H9 (cell line): Measurements from ENCODE around the gene LAMTOR5. TPM values are rescaled to one million over a fixed set of nuclear protein-coding genes. Genes with fewer than 3 reads are reported as not detected.

Experiments used
- DNase-seq: peaks from one replicate; pipeline ENCODE4 v3.0.0-alpha.2; 2017
- H2AFZ ChIP-seq: one replicate; pipeline ENCODE4 v1.6.1; 2013; ENCODE audit warnings: mild to moderate bottlenecking, low read length, control low read depth, moderate library complexity
- H2AK5ac ChIP-seq: 2 replicates; pipeline ENCODE4 v1.6.1; 2013; ENCODE audit warnings: low read length, control low read depth, mixed read lengths; ENCODE audit not compliant: insufficient read length
- H2BK120ac ChIP-seq: one replicate; pipeline ENCODE4 v1.6.1; 2013; ENCODE audit warnings: low read depth, mild to moderate bottlenecking, low read length, control low read depth, inconsistent platforms; ENCODE audit not compliant: poor library complexity, severe bottlenecking
- H2BK12ac ChIP-seq: 2 replicates; pipeline ENCODE4 v1.6.1; 2013; ENCODE audit warnings: low read length, control low read depth, mixed read lengths, low read depth; ENCODE audit not compliant: insufficient read length
- H2BK15ac ChIP-seq: 2 replicates; pipeline ENCODE4 v1.6.1; 2013; ENCODE audit warnings: low read depth, low read length, control low read depth
- H2BK20ac ChIP-seq: one replicate; pipeline ENCODE4 v1.6.1; 2013; ENCODE audit warnings: low read depth, mild to moderate bottlenecking, low read length, control low read depth, inconsistent platforms; ENCODE audit not compliant: poor library complexity, severe bottlenecking
- H2BK5ac ChIP-seq: 2 replicates; pipeline ENCODE4 v1.6.1; 2013; ENCODE audit warnings: low read length, control low read depth, mixed read lengths; ENCODE audit not compliant: insufficient read length
- H3K14ac ChIP-seq: 2 replicates; pipeline ENCODE4 v1.6.1; 2013; ENCODE audit warnings: low read length, control low read depth; ENCODE audit not compliant: insufficient read depth
- H3K18ac ChIP-seq: 2 replicates; pipeline ENCODE4 v1.6.1; 2013; ENCODE audit warnings: low read depth, mild to moderate bottlenecking, mixed read lengths, low read length, control low read depth; ENCODE audit not compliant: insufficient read length
- H3K23ac ChIP-seq: 2 replicates; pipeline ENCODE4 v1.6.1; 2013; ENCODE audit warnings: low read length, control low read depth, mixed read lengths, low read depth; ENCODE audit not compliant: insufficient read length
- H3K23me2 ChIP-seq: 2 replicates; pipeline ENCODE4 v1.6.1; 2013; ENCODE audit warnings: low read depth, mild to moderate bottlenecking, mixed read lengths, low read length, control low read depth; ENCODE audit not compliant: insufficient read length, poor library complexity, severe bottlenecking
- H3K27ac ChIP-seq: 2 replicates; pipeline ENCODE4 v1.5.1; 2013; ENCODE audit warnings: low read length, control low read depth, mixed read lengths, low read depth; ENCODE audit not compliant: insufficient read length
- H3K27me3 ChIP-seq: 2 replicates; pipeline ENCODE4 v1.6.1; 2013; ENCODE audit warnings: low read length, control low read depth, inconsistent platforms; ENCODE audit not compliant: insufficient read depth
- H3K4ac ChIP-seq: 2 replicates; pipeline ENCODE4 v1.6.1; 2013; ENCODE audit warnings: low read depth, mild to moderate bottlenecking, control low read depth, inconsistent platforms, low read length, moderate library complexity
- H3K4me1 ChIP-seq: 2 replicates; pipeline ENCODE4 v1.6.1; 2013; ENCODE audit warnings: low read length, control low read depth, inconsistent platforms; ENCODE audit not compliant: insufficient read depth
- H3K4me2 ChIP-seq: 2 replicates; pipeline ENCODE4 v1.6.1; 2013; ENCODE audit warnings: low read length, control low read depth, mixed read lengths; ENCODE audit not compliant: insufficient read length, insufficient read depth
- H3K56ac ChIP-seq: 2 replicates; pipeline ENCODE4 v1.6.1; 2013; ENCODE audit warnings: low read depth, mild to moderate bottlenecking, mixed read lengths, low read length, control low read depth; ENCODE audit not compliant: insufficient read length
- H3K79me1 ChIP-seq: 2 replicates; pipeline ENCODE4 v1.6.1; 2013; ENCODE audit warnings: low read depth, mild to moderate bottlenecking, moderate library complexity, low read length, control low read depth, inconsistent platforms; ENCODE audit not compliant: insufficient read depth, poor library complexity, severe bottlenecking
- H3K79me2 ChIP-seq: 2 replicates; pipeline ENCODE4 v1.6.1; 2013; ENCODE audit warnings: low read length, control low read depth, inconsistent platforms; ENCODE audit not compliant: insufficient read depth
- H3K9ac ChIP-seq: 2 replicates; pipeline ENCODE4 v1.6.1; 2013; ENCODE audit warnings: low read length, control low read depth, mixed read lengths; ENCODE audit not compliant: insufficient read length; ENCODE audit errors: extremely low read depth
- H3K9me3 ChIP-seq: one replicate; pipeline ENCODE4 v1.6.1; 2013; ENCODE audit warnings: low read depth, low read length, inconsistent platforms; ENCODE audit not compliant: control insufficient read depth
- H3T11ph ChIP-seq: one replicate; pipeline ENCODE4 v1.6.1; 2013; ENCODE audit warnings: mild to moderate bottlenecking, low read length, control low read depth, inconsistent platforms
- H4K20me1 ChIP-seq: one replicate; pipeline ENCODE4 v1.6.1; 2013; ENCODE audit not compliant: control insufficient read depth, insufficient read length, insufficient read depth
- H4K5ac ChIP-seq: 2 replicates; pipeline ENCODE4 v1.6.1; 2013; ENCODE audit warnings: low read depth, mild to moderate bottlenecking, mixed read lengths, low read length, control low read depth; ENCODE audit not compliant: insufficient read length
- H4K8ac ChIP-seq: replicated peaks from 2 replicates; pipeline ENCODE4 v1.6.1; 2013; ENCODE audit warnings: low read length, control low read depth, mixed read lengths, low read depth; ENCODE audit not compliant: insufficient read length
- H4K91ac ChIP-seq: 2 replicates; pipeline ENCODE4 v1.6.1; 2013; ENCODE audit warnings: low read depth, mild to moderate bottlenecking, moderate library complexity, mixed read lengths, low read length, control low read depth; ENCODE audit not compliant: insufficient read length
- H3K27ac Mint-ChIP-seq, 3 experiments: 2 replicates in 2 of 3; 3 replicates in 1 of 3; pipeline ENCODE4 v1.8.0; 2020 to 2021; ENCODE audit warnings: mixed read lengths in 3 of 3, mild to moderate bottlenecking in 1 of 3, moderate library complexity in 1 of 3
- H3K27me3 Mint-ChIP-seq: 2 replicates; pipeline ENCODE4 v1.8.0; 2021; ENCODE audit warnings: low read depth, mild to moderate bottlenecking, moderate library complexity, mixed read lengths
- H3K36me3 Mint-ChIP-seq, 3 experiments: 2 replicates in 2 of 3; 3 replicates in 1 of 3; pipeline ENCODE4 v1.8.0; 2020 to 2021; ENCODE audit warnings: low read depth in 3 of 3, mixed read lengths in 3 of 3; ENCODE audit not compliant: insufficient read depth in 1 of 3
- H3K4me1 Mint-ChIP-seq, 2 experiments: 2 replicates each; pipeline ENCODE4 v1.8.0; 2020; ENCODE audit warnings: mixed read lengths in 2 of 2
- H3K4me3 Mint-ChIP-seq, 2 experiments: 2 replicates in 1 of 2; 3 replicates in 1 of 2; pipeline ENCODE4 v1.8.0; 2020 to 2021; ENCODE audit warnings: mild to moderate bottlenecking in 2 of 2, mixed read lengths in 2 of 2, moderate library complexity in 1 of 2
- H3K9me3 Mint-ChIP-seq, 2 experiments: 2 replicates in 1 of 2; 3 replicates in 1 of 2; pipeline ENCODE4 v1.8.0; 2020; ENCODE audit warnings: mild to moderate bottlenecking in 2 of 2, mixed read lengths in 2 of 2, moderate library complexity in 1 of 2
- WGBS: extraction: QIAGEN DNeasy Blood & Tissue Kit; methylation state at CpG from one replicate; pipeline ENCODE4 v1.1.7; 2013; ENCODE audit warnings: missing lambda C conversion rate, low lambda C conversion rate, mixed read lengths; ENCODE audit not compliant: insufficient read length; ENCODE audit errors: extremely low coverage; 5-methylcytosine and 5-hydroxymethylcytosine counted together
- total RNA-seq: library from RNA; stranded (reverse); gene quantifications from 2 replicates; pipeline ENCODE4 v1.2.1, GENCODE V29; 2021
- TF ChIP-seq, protein P1 (sequence below): fragments of 200-600 bp; sonication (generic); conservative IDR thresholded peaks from 3 replicates; pipeline ENCODE4 v1.8.0; 2021; ENCODE audit warnings: antibody characterized with exemption, mild to moderate bottlenecking

Gene LAMTOR5
- total RNA-seq, 1 experiment from 2014 or later: 108 TPM

DNA sequence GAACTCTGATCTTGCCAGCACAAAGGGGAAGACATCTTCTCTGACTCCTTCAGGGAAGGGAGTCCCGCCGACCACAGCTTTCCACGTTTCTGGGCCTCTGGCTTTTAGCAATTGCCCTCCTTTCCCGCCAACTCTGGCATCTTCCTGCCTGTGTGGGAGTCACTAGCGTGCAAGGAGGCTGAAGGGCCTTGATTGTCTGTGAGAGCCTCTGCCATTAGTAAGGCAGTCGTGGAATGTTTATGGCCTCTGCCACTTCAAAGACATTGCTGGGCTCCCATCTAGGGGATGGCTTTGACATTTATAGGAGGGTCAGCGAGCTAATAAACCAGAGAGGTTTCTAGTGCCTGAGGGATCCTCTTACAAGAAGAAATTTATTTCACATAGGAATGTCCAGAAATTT is 29.1 kb upstream of the LAMTOR5 start:
- Histone ChIP-seq H3K4me1 (no peaks in the 10 kb centered on the region), H2AK5ac (no peak overlapping the region), H3K23ac (no peak overlapping the region), H2BK20ac (no peak overlapping the region), H3K4ac (no peak overlapping the region), H2BK120ac (no peak overlapping the region), H4K5ac (no peak overlapping the region), H2BK5ac (no peak overlapping the region), H3K4me2 (no peak overlapping the region), H3K79me2 (no peaks in the 10 kb centered on the region), H3K27ac (no peak overlapping the region), H4K91ac (no peak overlapping the region), H3T11ph (no peak overlapping the region), H2BK12ac (no peak overlapping the region), H3K23me2 (no peaks in the 10 kb centered on the region), H2AFZ (no peak overlapping the region), H3K14ac (no peak overlapping the region), H4K8ac (no peak overlapping the region), H2BK15ac (no peak overlapping the region), H3K79me1 (no peaks in the 10 kb centered on the region), H4K20me1 (no peaks in the 10 kb centered on the region), H3K18ac (no peak overlapping the region), H3K9ac (no peak overlapping the region), H3K56ac (no peak overlapping the region), H3K9me3 (no peaks in the 10 kb centered on the region), H3K27me3 (no peaks in the 10 kb centered on the region; the same call in 1 of the 2 replicates)
- TF ChIP-seq, protein P1, sequence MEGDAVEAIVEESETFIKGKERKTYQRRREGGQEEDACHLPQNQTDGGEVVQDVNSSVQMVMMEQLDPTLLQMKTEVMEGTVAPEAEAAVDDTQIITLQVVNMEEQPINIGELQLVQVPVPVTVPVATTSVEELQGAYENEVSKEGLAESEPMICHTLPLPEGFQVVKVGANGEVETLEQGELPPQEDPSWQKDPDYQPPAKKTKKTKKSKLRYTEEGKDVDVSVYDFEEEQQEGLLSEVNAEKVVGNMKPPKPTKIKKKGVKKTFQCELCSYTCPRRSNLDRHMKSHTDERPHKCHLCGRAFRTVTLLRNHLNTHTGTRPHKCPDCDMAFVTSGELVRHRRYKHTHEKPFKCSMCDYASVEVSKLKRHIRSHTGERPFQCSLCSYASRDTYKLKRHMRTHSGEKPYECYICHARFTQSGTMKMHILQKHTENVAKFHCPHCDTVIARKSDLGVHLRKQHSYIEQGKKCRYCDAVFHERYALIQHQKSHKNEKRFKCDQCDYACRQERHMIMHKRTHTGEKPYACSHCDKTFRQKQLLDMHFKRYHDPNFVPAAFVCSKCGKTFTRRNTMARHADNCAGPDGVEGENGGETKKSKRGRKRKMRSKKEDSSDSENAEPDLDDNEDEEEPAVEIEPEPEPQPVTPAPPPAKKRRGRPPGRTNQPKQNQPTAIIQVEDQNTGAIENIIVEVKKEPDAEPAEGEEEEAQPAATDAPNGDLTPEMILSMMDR: no peak
- Mint-ChIP-seq H3K4me1 (peaks cover 12 to 19% of the 10 kb centered on the region in 2 experiments), H3K27me3 (peaks cover 8% of the 10 kb centered on the region), H3K27ac (no peak overlapping the region), H3K36me3 (no peaks in the 10 kb centered on the region), H3K9me3 (no peaks in the 10 kb centered on the region), H3K4me3 (no peak overlapping the region)
- WGBS: no CpG with 5 or more reads among the region's 7 CpGs
- DNase-seq: peak; percentile 45
